ENCODE results near the gene RRAS2.

Gene RRAS2

DNA sequence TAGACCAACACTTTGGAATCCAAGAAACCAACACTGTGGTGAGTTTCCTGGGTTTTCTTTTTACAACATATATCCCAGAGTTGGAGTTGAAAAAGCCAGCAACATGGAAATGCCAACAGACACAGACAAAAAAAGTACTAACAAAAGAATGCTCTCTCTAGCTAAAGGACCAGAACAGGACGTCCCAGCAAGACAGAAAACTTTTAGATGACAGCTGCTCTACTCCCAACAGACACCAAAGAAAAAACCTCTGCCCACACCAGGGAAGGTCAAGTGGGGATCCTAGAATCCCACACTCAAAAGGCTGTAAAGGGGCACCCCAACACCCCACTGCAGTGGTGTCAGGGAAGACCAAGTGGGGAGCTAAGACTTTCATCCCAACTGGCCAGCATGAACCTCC, 23.3 kb downstream of the RRAS2 start:
- DNase-seq = no peak

DNA sequence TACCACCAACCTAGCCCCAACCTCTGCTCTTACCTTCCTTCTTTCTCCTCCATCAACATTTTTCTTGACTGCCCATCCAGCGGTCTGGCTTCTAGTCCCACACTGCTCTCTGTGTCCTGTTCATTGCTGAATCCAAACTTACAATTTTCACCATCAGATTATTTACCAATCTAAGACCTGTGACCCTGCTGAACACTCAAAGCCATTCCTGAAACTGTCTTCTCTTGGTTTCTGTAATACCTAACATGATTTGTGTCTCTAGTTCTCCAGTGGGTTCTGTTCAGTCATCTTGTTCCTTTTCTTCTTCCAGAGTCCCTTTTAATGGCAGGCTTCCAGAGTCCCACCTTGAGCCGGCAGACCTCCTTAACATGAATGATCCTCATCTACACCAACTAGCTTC, 24.1 kb downstream of the RRAS2 start:
- no peak for DNase-seq

DNA sequence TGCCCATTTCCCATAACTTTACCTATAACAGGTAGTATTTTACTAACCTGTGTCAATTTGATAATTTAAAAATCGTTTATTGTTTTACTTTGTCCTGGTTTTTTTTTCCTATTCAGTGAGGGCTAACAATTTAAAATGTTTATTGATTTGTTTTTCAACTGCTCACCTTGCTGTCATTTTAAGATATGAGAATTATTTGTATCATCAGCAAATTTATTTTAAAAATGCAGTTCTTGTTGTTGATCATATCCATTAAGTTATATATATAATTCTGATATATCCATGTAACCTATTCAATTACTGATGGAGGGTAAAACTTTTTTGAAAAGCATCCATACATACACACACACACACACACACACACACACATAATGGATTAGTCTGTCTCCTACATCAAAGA, 24.8 kb downstream of the RRAS2 start:
- DNase-seq = no peak

DNA sequence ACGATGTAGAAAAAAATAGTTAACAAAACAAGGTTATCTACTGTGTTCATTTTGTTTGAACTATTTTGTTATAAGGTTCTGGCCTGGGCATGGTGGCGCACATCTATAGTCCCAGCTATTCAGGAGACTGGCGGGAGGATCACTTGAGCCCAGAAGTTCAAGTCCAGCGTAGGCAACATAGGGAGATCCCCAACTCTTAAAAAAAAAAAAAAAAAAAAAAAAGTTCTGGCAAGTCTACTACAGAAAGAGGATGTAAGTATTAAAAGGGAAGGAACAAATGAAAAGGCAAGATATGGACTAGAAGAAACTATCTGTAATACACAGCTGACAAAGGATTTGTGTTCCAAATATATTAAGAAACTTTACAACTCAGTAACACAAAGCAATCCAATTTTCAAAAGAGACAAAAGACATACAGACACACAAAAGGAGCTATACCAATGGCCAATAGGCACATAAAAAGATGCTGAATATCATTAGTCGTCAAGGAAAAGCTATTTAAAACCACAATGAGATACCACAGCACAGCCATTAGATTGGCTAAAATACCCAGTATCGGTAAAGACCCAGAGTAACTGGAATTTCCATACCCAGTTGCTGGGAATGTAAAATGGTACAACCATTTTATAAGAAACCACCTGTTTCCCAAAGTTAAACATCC, 27.4 kb downstream of the RRAS2 start:
- DNase-seq = no peak

DNA sequence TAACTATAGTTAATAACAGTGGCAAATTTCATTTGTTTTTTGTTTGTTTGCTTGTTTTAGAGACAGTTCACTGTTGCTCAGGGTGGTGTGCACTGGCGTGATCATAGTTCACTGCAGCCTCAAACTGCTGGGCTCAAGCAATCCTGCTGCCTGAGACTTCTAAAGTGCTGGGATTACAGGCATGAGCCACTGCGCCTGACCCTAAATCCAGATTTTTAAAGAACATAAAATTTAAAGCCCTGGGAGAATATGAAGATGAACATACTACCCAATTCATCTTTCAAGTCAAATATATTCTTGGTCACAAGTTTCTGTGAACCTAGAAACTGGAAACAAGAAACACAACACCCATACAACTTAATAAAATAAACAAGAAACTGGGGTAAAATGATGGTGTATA, 28.1 kb downstream of the RRAS2 start:
- DNase-seq = no peak

DNA sequence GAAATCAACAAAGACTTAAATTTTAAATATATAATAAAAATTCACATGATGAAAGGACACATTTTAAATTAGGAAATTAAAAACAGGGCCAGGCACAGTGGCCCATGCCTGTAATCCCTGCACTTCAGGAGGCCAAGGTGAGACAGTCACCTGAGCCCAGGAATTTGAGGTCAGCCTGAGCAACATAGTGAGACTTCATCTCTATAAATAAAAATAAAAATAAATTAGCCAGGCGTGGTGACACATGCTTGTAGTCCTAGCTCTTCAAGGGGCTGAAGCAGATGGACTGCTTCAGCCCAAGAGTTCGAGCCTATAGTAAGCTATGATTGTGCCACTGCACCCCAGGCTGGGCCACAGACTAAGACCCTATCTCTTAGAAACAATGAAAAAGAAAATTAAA, 29.3 kb downstream of the RRAS2 start:
- no peak for DNase-seq

DNA sequence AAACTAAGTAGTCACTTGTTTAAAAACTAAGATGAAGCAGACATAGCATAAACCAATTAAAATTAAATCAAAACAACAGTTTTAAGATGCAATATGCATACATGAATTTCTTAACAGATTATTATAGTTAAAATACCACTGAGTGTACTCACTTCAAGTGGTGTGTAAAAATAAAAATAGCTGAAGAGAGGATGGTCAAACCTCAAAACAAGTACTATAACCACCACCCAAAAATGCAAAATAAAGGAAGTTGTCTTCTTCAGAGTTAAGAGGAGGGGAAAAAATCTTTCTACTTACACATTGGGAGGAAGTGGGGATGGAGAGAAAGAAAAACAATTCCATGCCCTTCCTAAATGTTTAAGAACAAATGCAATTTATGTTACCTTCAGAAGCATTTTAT, 31.9 kb downstream of the RRAS2 start:
- no peak for DNase-seq

DNA sequence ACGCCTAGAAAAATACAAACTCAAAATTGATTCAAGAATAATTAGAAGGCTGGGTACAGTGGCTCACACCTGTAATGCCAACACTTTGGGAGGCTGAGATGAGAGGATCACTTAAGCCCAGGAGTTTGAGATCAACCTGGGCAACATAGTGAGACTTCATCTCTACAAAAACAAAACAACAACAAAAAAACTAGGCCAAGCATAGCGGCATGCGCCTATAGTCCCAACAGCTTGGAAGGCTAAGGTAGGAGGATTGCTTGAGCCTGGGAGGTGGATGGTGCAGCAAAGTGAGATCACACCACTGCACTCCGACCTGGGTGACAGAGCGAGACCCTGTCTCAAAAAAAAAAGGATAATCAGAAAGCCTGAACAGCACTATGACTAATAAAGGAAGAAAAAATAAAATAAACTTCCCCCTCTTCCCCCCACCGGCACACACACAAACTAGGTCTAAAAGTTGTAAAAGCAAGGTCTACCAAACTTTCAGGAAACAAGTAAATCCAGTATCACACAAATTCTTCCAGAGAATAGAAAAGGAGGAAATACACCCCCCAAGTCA, 35.8 kb downstream of the RRAS2 start:
- no peak for DNase-seq

DNA sequence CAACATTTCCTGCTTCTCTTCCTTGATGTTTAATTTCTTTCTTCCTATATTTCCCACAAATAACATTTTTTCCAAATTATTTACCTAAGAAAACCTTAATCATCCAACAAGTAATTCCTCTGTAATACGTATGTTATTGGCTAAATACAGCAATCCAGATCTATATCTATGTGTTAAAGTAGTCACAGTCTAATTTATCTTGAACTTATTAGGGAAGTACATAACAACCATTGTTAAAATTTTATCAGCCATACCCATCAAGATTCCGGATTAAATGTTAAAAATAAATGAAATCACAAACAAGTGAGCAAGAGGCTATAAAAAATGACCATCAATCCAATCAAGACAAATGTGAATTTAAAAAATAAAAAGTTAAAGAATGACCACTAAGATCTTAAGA, 36.5 kb downstream of the RRAS2 start:
- no peak for DNase-seq

DNA sequence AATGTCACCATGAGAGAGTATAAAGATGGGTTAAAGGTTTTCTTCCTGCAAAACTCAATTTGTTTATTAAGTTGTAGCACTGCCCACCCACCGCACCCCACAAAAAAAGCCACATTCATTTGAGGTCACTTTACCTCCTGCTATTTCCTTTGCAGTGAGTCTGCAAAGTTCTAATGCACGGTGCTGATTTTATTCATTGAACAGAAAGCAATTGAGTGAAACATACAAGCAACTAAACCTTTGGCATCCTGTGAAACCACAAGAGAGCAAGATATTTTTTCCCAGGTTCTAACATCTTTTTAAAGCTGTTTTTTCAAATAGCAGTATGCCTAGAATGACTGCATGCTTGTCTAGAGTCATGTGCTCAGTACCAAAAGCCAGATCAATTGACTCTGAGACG, 39.0 kb downstream of the RRAS2 start:
- DNase-seq = peak; percentile 11 to 26

DNA sequence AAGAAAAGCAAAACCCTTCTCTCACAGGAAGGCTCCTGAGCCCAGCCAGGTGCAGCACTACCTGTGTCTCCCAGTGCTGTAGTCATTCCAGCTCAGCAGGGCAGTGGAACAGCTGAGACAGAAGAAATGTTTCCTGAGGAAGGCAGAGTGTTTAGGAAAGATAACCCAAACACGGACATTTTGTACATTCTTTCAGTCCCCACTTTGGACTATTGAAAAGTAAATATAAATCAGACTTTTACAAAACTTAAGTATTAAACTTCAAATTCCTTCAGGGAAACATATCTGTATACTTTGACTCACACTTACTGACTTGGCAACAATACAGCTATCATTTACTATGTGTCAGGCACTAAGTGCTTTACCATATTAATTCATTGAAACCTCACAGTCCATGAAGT, 40.4 kb downstream of the RRAS2 start:
- DNase-seq = no peak

DNA sequence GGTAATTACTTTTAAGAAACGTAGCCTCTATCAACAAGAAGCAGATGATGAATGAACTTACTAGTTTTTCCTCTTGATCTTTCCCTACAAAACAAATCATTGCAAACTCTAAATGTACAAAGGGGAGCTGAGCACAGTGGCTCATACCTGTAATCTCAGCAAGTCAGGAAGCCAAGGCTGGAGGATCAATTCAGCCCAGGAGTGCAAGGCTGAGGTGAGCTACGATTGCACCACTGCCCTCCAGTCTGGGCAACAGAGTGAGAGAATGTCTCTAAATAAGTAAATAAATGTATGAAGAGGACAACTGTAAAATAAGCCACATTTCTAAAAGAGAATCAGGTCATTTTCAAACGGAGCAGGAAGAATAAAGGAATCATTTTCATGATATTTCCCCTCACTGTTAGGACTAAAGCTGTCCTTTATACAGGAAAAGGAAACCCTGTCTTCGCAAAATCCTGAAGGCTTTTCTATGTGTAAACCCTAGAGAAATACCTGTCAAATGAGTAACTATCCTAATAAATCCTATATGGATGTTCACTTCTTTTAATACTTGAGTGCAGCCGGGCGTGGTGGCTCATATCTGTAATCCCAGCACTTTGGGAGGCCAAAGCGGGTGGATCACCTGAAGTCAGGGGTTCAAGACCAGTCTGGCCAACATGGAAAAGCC, 41.2 kb downstream of the RRAS2 start:
- no peak for DNase-seq

DNA sequence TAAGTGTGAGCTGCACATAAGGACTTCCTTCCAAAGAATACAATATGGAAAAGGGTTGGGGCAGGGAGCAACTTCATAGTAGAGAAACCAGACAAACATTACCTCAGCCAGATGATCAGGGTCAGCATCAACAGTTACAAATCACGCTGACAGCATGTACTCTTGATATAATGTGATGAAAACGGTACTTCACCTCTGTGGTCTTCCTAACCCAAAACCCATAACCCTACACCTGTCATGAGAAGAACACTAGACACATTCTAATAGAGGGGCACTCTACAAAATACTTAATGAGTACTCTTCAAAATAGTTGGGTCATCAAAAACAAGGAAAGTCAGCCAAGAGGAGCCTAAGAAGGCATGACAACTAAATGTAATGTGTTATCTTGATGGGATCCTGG, 43.9 kb downstream of the RRAS2 start:
- no peak for DNase-seq

DNA sequence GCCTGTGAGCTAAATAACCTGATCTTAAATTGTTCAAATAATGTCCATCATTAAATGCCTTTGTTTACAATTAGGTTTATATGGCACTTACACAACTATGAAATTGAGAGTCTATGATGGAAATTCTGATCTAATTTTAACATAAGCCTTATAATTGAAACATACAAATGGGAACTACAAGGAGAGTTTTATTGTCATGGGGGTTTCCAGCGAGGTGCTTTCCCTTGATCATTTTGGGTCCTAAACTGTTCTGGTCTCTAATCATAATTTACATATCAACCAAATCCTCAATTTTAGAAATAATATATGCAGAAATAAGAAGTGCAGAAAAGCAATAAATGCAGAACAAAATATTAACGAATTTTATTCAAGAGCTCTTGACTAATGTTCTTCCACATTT, 44.9 kb downstream of the RRAS2 start:
- no peak for DNase-seq

DNA sequence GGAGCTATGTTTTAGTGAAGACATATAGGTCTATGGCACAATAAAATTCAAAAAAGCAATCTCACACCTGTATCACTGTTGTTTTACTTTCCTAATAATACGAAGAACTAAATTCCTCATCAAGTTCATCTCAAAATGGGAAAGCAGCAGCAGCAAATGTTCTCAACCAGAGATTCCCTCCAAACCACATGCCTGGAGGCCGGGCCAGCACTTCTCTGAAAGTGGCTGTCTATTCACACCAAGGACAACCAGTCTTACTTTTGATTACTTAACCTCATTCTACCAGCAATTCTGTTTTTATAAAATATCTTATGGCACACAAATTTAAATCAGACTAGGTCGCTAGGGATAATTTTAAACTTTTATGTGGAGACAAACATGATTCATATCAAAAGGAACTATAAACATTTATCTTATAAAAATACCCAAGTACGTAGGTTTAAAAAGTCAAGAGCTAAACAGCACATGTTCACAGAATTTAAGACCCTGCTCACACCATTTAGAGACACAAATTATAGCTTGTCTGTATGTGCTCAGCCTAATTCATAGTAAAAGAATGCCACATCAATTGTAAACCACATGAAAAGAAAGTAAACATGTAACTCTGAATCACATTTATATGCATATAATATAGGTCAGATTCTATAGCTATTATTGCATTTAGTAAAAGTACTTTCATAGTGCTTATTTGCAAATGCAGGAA, 46.1 kb downstream of the RRAS2 start:
- no peak for DNase-seq

DNA sequence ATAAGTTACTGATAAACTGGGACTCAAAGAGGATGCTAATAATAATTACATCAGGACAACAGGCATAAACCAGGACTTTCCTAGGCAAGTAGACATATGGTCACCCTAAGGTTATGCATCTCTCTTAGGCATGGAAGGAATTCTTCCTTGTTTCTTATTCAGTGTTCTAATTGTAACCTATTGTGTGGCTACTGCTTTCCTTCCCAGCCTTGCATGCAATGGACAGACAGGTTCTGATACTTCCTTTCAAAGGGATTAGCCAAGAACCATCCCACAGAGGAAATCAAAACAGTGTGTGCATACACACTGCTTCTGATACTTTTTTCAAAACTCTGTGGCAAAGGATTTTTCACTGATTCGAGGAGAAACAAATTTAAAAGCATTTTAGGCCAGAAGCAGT, 48.3 kb downstream of the RRAS2 start:
- no peak for DNase-seq

DNA sequence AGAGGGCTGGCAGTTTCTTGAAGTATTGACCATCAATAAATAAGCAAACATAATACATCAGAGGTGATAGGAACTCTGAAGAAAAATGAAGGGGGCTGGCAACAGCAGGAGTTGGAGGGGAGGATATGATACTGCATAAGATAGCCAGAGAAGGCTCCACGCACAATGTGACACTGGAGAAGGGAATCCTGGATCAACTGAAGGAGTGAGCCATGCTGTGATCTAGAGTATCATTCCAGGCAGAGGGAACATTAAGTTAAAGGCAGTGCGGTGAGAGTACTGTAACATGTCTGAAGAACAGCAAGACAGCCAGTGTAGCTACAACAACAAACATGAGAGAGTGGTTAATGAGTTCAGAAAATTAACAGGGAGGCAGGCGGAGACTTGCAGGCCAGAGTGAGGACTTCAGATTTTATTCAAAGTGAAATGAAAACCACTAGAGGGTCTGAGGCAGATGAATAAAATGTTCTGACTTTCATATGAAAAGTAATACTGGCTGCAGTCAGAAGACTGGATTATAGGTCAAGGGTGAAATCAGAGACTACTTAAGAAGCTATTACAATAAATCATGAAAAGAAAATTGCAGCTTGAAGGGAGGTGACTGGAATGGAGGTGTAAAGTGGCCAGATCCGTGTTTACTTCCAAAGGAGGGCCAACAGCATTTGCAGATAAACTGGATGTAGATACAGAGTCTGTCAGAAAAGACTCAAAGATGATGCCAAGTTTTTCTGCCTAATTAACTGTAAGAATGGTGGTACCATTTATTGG, 49.4 kb downstream of the RRAS2 start:
- DNase-seq = no peak

DNA sequence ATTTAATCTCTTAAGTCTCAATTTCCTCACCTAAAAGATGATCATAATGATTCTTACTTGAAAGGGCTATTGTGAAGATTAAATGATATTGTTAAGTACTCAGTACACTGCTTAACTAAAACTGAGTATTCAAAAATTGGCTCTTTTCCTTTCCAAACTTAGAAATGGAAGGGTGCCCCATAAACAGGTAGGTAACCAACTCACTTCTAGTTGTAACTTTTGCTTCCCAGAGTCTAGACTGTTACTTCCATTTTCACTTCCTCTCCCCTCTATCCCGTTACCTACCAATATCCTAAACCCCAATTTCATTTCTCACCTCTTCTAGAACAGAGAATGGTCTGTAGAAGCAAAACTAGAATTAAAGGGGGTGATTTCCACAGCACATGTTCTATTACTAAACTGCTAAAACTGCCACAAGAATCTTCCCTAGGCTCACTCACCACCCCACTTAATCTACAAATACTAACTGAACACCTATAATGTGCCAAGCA, 50.0 kb downstream of the RRAS2 start:
- DNase-seq = no peak

DNA sequence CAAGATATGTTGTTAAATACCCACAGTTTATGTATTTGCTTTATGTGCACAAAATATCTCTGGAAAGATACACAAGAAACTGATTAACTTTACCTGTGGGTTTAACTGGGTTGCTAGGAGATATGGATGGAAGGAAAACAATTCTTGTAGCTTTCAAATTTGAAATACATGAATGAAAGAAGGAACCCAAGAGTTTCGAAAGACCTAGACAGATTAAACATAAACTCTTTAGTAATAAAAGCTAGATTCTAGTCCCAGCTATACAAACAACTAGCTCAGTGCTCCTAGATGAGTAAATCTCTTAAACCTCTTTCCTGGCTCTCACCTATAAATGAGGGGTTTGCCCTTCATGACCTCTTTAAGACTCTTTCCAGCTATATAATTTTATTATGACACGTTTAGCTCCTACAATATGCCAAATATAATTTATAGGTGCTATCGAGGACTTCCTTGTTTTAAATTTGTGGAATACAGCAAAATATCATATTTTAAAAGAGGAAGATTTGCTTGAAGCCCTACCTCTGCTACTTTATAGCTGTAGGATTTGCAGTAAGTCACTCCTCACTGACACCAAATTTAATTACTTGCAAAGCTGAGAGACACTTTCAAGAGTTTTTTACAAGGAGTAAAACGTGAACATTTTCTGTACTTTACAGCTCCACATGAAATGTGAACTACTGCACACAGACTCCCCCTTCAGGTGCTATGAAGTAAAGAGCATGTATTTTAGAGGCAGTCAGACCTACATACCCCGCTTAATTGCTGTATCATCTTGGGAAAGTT, 50.7 kb downstream of the RRAS2 start:
- no peak for DNase-seq

DNA sequence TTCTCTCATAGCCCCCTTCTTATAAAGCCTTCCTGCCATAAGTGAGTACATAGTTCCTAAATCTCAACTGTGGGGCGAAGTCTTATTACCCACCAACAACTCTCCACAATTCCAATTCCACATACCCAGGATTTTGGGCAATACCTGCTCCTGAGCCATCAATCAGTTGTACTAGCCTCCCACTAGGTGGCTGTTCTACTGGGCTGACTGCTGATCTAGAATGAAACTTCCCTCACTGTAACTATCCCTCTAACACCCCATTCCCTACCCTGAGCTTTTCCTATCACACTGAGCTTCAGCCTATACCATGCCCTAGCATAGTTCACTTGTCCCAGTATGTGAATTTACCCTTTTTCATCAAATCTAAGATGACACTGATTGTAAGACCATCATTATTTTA, 52.5 kb downstream of the RRAS2 start:
- no peak for DNase-seq

DNA sequence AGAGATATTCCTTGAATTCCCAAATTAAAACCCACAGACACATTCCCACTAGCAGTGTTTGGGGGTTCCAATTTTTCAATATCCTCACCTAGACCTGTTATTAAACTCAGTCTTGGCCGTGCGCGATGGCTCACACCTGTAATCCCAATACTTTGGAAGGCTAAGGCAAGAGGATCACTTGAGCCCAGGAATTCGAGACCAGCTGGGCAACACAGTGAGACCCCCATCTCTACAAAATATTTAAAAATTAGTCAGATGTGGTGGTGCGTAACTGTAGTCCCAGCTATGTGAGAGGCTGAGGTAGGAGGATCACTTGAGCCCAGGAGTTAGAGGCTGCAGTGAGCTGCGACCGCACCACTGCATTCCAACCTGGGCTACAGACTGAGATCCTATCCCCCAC, 53.3 kb downstream of the RRAS2 start:
- no peak for DNase-seq

DNA sequence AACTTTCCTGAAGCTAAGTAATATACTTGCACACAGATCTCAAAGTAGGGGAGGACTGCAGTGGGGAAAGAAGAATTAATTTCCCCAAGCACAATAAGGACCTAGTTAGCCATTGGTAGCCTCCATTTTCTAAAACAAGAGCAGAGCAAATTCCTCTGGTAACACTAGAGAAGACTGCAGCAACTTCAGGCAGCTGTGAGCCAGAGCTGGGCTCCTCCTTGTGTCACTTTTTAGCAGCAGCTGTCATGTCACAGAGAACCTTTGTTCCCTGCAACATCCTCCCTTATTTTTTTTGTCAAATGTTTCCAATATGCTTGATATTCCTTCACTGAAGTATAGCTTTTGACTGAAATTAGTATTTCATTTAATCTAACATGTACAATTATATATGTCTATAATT, 54.4 kb downstream of the RRAS2 start:
- no peak for DNase-seq
